ENCODE data around the gene DVL3.
"Not testable (repeated sequence)": the region's sequence is repeated elsewhere in the genome, so short reads cannot be mapped to it uniquely, and the experiment has no call there.

DVL3 gene

DNA sequence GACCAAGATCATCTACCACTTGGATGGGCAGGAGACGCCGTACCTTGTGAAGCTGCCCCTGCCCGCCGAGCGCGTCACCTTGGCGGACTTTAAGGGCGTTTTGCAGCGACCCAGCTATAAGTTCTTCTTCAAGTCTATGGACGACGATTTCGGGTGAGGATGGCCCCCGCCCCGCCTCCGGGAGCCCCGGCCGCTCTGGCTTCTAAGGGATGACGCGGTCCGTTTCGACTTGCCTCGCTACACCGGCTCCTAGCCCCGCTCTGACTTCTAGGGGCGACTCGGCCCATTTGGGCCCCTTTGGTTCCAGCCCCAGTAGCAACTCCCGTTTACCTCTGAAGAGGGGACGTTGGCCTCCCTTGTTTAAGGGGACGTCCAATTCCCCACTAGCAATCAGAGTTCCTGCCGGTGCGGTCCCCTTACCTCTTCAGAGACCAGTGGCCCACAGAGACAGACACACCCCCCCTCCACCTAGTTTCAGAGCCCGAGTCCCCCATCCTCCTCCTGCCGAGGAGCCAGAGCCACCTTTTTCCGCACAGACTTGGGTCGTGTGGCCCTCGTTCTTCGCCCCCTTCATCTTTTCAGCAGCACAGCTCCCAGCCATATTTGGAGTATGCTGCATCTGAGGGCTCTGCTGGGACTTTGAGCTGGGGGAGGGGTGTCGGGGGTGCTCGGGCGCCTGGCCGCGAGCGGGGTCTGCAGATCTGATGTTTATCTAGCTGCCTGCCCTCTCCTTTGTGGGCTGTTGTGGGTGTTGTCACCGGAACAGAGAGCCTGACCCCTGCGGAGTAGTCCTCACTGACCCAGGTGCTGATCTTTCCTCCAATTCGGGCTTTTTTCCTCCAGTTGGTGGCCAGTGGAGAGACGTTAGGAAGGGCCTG, 706 bp downstream of the DVL3 start:
- peak in 1 of 2 donors; percentile 33 for DNase-seq (ENCODE audit: extremely low read depth in 1 of 2, low read depth in 1 of 2)

DNA sequence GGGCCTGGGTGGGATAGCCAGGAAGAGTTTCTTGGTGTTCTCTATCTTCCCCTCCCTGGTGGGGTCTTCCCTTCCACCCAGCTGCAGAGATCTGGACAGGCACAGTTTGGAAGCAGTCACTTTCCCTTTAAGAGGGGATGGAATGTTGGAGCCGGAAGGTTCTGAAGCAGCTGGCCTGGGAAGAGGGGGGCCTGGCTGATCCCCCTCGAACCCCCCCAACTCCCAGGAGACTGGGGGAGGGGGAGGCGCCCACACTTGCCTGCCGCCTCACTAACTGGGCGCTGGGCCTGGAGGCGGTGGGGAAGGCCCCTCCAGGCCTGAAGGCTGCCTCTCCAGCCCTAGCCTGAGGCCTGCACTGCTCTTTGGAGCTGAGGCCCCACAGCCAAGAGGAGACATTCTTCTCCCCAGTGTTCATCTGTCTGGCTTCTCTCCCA, 1.4 kb downstream of the DVL3 start:
- no peak for DNase-seq (ENCODE audit: extremely low read depth in 1 of 2, low read depth in 1 of 2)

DNA sequence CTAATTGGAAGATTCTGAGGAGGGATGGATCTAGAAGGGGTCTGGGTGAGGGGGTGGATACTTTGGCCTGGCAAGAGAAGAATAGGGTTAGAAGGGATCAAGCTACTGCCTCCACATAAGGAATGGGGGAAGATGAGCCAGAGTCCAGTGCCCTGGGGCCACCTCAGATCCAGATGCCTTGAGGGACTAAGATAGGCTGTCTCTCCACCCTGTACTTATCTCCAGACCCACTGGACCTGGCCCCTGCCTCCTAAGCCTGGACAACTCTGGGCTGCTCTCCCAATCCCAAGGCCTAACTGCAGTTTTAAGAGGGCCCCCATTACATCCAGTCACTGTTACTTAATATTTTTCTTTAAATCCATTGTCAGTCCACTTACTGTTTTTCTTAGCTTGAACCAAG, 2.0 kb downstream of the DVL3 start:
- no peak for DNase-seq (ENCODE audit: extremely low read depth in 1 of 2, low read depth in 1 of 2)

DNA sequence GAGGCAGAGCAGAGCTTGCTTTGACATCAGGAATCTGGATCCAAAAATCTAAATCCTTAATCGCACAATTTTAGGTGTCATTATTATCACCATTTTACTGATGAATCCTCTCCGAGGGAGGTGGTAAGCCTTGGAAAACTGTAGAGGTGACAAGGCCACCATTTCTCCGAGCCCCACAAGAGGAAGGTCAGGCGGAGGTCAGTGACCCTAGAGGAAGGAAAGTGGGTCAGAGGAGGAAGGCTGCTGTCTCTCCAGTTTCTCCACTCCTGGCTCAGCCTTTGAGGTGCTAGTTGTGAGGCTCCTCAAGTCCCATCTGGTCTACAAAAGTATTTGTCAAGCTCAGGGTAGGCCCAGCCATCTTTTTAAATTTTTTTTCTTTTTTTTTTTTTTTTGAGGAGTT, 3.2 kb downstream of the DVL3 start:
- DNase-seq (ENCODE audit: extremely low read depth in 1 of 2, low read depth in 1 of 2) = no peak

DNA sequence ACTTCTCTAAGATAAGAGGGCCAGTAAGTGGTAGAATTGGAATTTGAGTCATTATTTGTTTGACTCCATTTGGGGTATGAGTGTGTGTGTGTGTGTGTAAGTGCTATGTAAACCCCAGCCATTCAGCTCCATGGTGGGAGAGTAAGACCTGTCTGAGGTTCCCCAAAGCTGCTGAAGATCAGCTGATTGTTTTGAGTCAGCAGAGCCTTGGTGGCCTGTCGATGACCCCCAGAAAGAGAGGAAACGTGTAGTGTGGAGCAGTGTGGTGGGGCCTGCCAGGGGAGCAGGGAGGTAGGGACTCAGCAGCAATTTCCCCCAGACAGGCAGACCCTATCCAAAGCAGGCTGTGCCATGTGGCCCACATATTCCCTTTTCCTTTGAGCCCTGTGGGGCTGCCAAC, 5.3 kb downstream of the DVL3 start:
- no peak for DNase-seq (ENCODE audit: extremely low read depth in 1 of 2, low read depth in 1 of 2)

DNA sequence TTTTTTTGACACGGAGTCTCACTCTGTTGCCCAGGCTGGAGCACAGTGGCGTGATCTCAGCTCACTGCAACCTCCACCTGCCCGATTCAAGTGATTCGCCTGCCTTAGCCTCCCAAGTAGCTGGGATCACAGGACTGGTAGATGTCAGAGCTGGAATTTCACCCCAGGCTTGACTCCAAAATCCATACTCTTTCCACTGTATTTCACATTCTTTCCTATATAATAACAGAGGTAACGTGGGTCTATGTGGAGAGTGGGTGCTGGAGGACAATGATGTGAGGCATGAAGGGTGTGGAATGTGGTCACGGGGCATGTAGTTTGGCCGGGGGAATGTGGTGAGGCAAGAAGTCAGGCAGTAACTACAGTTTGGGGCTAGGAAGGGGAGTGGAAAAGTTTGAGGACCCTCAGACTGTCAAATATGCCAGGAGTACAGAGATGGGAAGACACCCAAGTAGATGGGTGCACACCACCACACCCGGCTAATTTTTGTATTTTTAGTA, 7.4 kb downstream of the DVL3 start:
- DNase-seq (ENCODE audit: extremely low read depth in 1 of 2, low read depth in 1 of 2) = not testable (repeated sequence)

DNA sequence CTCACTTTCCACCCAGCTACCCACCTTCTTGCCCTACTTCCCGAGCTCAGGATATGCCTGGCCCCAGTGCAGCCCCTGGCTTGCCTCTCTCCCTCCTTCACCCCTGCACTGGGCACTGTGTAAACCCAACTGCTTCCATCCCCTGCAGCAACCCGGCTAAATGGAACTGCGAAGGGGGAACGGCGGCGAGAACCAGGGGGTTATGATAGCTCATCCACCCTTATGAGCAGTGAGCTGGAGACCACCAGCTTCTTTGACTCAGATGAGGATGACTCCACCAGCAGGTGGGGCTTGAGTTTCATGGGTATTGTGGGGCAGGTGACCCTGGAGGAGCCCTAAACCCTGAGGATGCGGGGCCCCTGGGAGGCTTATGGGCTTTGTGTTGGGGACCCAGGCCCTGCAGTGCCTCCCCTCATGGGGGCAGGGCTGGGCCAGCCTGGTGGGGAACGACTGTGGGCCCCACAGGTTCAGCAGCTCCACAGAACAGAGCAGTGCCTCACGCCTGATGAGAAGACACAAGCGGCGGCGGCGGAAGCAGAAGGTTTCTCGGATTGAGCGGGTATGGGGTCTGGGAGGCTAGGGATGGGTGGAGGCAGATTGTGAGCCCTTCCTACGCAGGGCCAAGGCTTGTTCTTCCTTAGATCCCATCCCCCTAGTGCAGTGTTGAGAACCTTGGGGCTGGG, 9.6 kb downstream of the DVL3 start:
- DNase-seq (ENCODE audit: extremely low read depth in 1 of 2, low read depth in 1 of 2) = no peak

DNA sequence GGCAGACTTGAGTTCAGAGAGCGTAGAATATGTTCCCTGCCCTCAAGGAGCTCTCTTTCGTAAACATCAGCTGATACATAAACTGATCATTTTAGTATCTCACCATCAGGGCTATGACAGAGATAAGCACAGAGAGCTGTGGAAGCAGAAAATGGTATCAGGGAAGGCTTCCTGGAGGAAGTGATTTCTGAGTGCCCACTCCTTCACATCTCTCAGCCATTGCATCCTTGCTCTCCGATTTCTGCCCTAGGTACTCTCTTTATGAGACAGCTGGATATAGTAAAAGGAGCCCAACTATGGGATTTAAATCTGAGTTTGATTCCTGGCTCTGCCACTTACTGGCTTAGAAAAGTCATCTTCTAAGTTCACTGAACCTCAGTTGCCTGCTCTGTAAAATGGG, 10.4 kb downstream of the DVL3 start:
- no peak for DNase-seq (ENCODE audit: extremely low read depth in 1 of 2, low read depth in 1 of 2)

DNA sequence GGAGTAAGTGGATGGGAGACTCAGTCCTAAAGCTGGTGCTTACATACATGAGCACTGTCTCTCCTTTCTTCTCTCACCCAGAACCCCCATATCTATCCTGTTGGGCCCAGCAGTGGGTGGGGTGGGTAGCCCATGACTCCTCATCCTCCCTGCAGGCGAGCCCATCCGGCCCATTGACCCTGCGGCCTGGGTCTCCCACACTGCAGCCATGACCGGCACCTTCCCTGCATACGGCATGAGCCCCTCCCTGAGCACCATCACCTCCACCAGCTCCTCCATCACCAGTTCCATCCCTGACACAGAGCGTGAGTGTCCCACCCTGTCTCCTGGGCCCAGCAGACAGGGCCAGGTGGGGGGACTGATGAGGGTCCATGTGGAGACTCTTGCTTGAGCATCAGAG, 11.5 kb downstream of the DVL3 start:
- DNase-seq (ENCODE audit: extremely low read depth in 1 of 2, low read depth in 1 of 2) = no peak

DNA sequence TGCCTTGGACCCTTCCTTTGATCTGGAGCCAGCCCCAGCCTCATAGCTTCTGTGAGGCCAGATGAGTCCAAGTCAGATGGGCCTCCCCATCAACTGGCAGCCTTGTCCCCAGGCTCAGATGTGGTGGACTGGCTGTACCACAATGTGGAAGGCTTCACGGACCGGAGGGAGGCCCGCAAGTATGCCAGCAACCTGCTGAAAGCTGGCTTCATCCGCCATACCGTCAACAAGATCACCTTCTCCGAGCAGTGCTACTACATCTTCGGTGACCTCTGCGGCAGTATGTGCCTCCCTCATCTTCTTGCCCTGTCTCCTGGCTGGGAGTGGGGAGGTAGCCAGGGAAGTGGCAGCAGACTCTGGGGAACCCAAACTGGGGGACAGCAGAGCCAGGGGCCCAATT, 12.6 kb downstream of the DVL3 start:
- DNase-seq (ENCODE audit: extremely low read depth in 1 of 2, low read depth in 1 of 2) = no peak

DNA sequence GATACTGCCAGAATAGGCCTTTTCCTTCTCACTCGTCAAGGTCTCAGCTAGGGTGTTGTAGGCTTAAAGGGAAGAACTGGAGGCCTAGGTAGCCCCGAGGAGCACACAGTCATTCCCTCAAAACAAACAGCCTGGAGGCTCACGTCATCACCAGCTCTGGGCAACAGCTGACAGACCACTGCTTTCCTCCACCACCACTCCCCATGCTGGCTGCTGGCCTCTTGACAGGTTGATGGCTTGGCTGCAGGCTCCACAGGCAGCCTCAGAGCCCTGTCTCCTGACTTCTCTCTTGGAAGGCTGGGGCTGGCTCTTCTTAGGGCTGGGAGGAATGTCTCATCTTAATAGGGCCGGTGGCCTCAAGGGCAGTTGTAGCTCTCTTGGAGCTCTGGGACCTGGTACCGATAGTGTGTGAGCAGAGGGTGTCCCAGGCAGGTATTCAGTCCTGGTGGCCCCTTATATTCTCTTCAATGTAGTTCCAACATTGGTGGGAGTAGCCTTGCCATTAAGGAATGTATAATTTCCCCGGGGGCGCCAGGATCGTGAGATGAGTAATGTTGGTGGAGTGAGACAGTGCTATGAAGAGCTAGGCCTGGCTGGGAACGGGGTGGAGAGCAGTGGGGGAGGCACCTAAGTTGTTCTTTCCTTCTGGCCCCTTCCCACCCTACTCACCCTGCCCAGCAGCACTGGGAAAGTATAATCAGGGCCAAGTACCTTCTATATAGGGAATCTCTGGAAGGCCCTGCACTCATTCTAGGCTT, 13.4 kb downstream of the DVL3 start:
- DNase-seq (ENCODE audit: extremely low read depth in 1 of 2, low read depth in 1 of 2) = no peak

DNA sequence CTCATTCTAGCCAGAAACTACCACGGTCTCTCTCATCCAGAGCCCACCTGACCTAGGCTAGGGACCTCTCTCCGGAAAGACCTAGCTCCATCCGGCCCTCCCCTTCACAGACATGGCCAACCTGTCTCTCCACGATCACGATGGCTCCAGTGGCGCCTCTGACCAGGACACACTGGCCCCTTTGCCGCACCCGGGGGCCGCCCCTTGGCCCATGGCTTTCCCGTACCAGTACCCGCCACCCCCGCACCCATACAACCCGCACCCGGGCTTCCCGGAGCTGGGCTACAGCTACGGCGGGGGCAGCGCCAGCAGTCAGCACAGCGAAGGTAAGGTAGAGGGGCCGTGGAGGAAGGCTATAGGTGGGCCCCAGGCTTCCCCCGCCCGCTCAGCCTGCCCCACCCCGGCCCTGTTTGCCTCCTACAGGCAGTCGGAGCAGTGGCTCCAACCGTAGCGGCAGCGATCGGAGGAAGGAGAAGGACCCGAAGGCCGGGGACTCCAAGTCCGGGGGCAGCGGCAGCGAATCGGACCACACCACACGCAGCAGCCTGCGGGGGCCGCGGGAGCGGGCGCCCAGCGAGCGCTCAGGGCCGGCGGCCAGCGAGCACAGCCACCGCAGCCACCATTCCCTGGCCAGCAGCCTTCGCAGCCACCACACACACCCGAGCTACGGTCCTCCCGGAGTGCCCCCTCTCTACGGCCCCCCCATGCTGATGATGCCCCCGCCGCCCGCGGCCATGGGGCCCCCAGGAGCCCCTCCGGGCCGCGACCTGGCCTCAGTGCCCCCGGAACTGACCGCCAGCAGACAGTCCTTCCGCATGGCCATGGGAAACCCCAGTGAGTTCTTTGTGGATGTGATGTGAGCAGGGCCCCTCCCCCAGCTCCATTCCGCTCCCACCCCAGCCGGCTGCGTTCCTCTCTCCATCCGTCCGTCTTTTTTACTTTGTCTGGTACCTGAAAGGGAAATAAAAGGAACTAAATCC, 15.0 kb downstream of the DVL3 start:
- DNase-seq (ENCODE audit: extremely low read depth in 1 of 2, low read depth in 1 of 2) = no peak

DNA sequence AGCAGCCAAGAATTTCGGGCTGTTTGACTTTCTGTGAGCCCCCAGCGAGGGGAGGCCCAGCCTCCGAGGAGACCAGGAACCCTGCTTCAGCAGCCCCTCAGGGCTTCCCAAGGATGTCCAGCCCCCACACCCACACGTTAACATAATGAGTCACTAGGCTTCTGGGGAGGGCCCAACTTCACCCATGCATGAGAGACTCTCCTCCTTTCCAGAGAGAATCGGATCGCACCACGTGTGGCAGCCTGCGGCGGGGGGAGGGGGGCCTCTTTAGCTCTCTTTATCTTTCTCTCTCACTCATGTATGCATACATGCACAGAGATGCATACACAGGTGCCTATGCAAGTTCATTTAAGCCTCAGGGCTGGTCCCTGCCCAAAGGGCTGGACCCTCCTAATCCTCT, 16.4 kb downstream of the DVL3 start:
- DNase-seq (ENCODE audit: extremely low read depth in 1 of 2, low read depth in 1 of 2) = no peak

DNA sequence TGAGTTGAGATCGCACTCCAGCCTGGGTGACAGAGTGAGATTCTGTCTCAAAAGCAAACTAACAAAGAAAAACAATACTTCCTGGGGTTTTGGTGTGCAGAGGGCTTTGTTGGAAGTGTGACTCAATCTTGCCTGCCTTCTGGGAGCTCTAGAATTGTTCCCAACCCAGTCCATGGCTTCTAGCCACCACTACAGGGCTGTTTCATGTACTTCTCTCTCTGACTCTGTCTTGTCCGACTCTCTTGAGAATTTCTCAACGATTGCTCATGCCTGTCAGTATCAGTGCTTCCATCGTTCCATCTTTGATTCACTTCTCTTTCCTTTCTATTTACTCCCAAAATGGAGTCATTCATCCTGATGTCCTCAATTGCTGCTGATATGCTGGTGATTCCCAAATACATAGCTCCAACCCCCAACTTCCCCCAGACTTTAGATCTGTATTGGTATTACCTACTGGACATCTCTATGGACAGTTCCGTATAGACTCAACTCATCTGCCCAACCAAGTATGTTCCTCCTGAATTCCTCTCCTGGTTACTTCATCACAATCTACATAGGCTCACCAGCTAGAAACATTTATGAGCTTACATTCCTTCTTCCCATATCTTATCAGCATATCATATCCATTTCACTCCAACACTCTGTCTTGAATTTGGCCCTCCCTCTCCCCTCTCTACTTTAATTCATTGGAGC, 17.6 kb downstream of the DVL3 start:
- DNase-seq (ENCODE audit: extremely low read depth in 1 of 2, low read depth in 1 of 2) = no peak

DNA sequence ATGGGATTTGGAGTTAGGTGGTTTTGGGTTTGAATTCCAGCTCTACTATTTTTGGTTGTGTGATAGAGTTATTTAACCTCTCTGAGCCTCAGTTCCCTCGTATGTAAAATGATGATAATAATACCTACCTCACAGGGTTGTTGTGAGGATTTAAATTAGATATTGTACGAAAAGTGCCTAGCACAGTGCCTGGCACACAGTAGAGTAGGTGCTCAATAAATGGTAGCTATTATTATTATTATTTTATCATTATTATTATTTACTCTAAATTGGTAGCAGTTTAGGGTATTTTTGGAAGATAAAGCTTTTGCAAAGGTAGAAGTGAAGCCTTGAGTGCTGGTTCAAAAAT, 18.2 kb downstream of the DVL3 start:
- no peak for DNase-seq (ENCODE audit: extremely low read depth in 1 of 2, low read depth in 1 of 2)

DNA sequence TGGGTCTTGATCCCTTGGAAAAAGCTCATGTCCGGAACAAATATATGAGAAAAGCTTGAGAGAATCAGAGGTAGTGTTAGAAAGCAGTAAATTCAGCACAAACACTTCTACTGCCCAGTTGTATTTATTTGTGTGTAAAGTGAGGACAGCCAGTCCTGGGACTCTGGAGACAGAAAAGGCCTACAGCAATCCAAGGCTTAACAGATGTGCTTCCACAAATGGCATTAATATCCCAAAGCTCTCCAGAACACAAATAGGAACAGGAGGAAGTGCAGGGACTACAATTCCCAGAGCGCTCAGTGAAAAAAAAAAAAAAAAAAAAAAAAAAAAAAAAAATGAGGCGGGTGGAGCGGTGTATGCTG, 19.1 kb downstream of the DVL3 start:
- DNase-seq (ENCODE audit: extremely low read depth in 1 of 2, low read depth in 1 of 2) = no peak

DNA sequence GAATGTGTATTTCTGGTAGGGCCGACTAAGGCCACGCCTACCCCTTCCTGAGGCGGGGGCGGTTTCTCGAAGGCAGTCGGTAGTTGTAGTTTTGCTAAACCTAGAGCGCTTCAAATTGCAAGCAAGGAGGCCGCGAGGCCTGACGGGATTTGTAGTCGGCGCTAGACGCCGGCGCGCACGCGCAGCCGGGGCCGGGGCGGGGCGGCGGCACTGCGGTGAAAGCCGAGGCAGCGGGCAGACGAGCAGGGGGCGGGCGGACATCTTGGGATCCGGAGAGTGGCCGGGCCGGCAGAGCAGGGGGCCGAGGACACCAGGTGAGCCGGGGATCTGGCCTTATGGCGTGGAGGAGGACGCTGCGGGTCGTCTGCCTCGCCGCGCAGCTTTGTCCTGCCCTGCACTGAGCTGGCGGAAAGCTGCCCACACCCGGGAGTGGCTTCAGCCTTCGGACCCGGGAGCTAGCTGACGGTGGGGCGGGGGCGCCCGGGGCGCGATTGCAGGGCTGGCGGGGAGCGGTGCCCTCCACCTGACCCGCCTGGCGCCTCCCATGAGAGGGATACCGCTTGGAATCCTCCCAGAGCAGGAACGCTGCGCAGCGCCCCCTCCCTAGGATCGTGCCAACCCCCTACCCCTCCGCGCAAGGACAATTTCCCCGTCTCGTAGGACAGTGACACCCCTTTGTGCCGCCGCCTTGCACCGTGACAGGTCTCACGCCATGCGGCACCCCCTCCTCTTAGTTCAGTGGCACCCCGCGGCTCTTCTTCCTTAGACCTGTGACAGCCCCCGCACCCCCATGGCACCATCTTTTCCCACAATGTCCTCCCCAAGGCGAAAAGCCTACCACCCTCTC, 19.7 kb downstream of the DVL3 start, which contains the start of gene AP2M1:
TSS of gene AP2M1 (plus strand) at position 210 of the 847 bp plus-strand sequence. CDS start 2,139 bp downstream, outside the sequence.
- peak; percentile 91 to 95 for DNase-seq (ENCODE audit: extremely low read depth in 1 of 2, low read depth in 1 of 2)

DNA sequence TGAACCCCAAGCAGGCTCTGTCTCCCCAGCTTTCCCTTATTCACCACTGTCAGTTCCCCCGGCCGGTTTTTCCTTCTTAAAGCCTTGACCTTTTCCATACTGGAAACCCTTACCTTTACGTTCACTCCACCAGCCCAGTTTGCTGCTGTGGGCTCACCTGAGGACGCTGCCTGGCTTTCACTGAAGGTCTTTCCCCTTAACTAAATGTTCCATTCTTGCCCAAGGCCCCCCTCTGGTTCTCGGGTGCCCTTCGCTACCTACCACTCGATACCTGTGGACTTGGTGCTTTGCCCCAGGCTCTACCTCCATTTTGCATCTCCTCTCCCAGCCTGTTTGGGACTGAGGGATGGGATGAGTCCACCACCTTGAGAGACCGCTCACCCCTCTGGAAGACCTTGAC, 20.3 kb downstream of the DVL3 start:
- no peak for DNase-seq (ENCODE audit: extremely low read depth in 1 of 2, low read depth in 1 of 2)

DNA sequence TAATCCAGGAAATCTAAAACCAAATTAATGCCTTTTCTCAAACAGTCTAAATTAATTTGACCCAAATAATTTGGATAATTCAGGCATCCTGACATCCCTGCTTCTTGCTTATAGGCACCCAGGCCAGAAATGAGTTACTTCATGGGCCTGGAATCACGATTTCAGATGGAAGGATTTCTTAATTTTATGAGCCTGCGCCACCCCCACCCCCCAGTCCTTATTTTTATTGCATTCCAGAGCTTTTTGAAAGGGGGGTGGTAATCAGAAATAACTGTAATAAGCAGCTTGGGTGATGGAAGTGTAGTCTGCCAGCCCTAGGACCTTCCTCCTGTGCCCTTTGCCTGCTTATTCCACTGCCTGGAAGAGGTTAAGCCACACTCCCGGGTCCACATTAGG, 20.8 kb downstream of the DVL3 start:
- DNase-seq (ENCODE audit: extremely low read depth in 1 of 2, low read depth in 1 of 2) = no peak
